Measurements from ENCODE around the gene RNF212B. TPM values are rescaled to one million over a fixed set of nuclear protein-coding genes. Genes with fewer than 3 reads are reported as not detected.
"Not testable (repeated sequence)": the region's sequence is repeated elsewhere in the genome, so short reads cannot be mapped to it uniquely, and the experiment has no call there.

RNF212B gene
- total and polyA plus RNA-seq, 2 donors (not counting 1 experiment from before 2014, with no cell fraction given), result not detected

- no peaks in the 10 kb centered on the region for H3K36me3 ChIP-seq (ENCODE audit: control insufficient read depth, insufficient read depth, low read length)
- H4K20me1 ChIP-seq (ENCODE audit: control insufficient read depth, extremely low read depth, insufficient read depth, low read length), result no peaks in the 10 kb centered on the region
- no peak overlapping the region for H3K4me3 ChIP-seq (replicated peaks in 1 of 4; ENCODE audit: control extremely low read depth in 1 of 4, insufficient read depth in 1 of 4, low read depth in 3 of 4, low read length in 4 of 4)
- H2AFZ ChIP-seq (ENCODE audit: low read length), result no peak overlapping the region
- H3K79me2 ChIP-seq (ENCODE audit: control insufficient read depth, insufficient read depth, low read length), result no peaks in the 10 kb centered on the region
- H3K9ac ChIP-seq (ENCODE audit: insufficient read depth, low read length), result no peak overlapping the region
- no peak overlapping the region for H3K27ac ChIP-seq (ENCODE audit: insufficient read depth, low read length)
- H3K4me1 ChIP-seq (ENCODE audit: control insufficient read depth, extremely low read depth, insufficient read depth, low read length), result no peaks in the 10 kb centered on the region
- no peak for TF ChIP-seq CTCF (conservative IDR thresholded peaks at IDR 0.05 in 1 of 2, IDR thresholded peaks at IDR 0.05 in 1 of 2; ENCODE audit: low read depth in 1 of 2, low read length in 2 of 2)
- TF ChIP-seq EZH2 (IDR thresholded peaks at IDR 0.05; ENCODE audit: low read length, missing control alignments), result no peak
- peaks cover 2% of the 10 kb centered on the region for H3K27me3 ChIP-seq (ENCODE audit: control insufficient read depth, insufficient read depth, low read length)
- no peak overlapping the region for H3K4me2 ChIP-seq (ENCODE audit: extremely low read depth, insufficient read depth, low read length)
- H3K9me3 ChIP-seq (ENCODE audit: control insufficient read depth, insufficient read depth, low read depth, low read length), result no peaks in the 10 kb centered on the region
- no peak for DNase-seq (ENCODE audit: low read depth in 2 of 2)
Observed at GRCh38 chr14:23258256-23258655, 20.5 kb downstream of the RNF212B start.

DNA sequence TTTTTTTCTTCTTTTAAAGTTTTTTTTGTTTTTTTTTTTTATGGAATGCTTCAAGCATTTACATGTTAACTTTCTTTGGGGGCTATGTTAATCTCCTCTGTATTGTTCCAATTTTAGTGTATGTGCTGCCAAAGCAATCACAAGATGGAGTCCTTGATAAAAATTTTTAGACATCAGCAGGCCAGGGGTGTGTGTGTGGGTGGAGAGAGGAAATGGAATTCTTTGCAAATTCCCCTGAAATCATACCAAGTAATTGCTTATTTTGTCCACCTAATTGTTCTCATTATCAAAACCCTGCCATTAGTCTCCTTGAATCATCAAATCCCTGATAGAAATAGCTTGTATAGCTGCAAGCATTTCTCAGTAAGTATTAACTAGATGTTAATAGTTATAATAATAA is 21.7 kb downstream of the RNF212B start:
- Histone ChIP-seq H3K27me3 (ENCODE audit: control insufficient read depth, insufficient read depth, low read length) (peaks cover 2% of the 10 kb centered on the region), H3K36me3 (ENCODE audit: control insufficient read depth, insufficient read depth, low read length) (no peaks in the 10 kb centered on the region), H3K79me2 (ENCODE audit: control insufficient read depth, insufficient read depth, low read length) (no peaks in the 10 kb centered on the region), H3K4me2 (ENCODE audit: extremely low read depth, insufficient read depth, low read length) (no peak overlapping the region), H3K9ac (ENCODE audit: insufficient read depth, low read length) (no peak overlapping the region), H4K20me1 (ENCODE audit: control insufficient read depth, extremely low read depth, insufficient read depth, low read length) (no peaks in the 10 kb centered on the region), H2AFZ (ENCODE audit: low read length) (no peak overlapping the region), H3K4me3 (replicated peaks in 1 of 4; ENCODE audit: control extremely low read depth in 1 of 4, insufficient read depth in 1 of 4, low read depth in 3 of 4, low read length in 4 of 4) (no peak overlapping the region), H3K27ac (ENCODE audit: insufficient read depth, low read length) (no peak overlapping the region), H3K4me1 (ENCODE audit: control insufficient read depth, extremely low read depth, insufficient read depth, low read length) (no peaks in the 10 kb centered on the region), H3K9me3 (ENCODE audit: control insufficient read depth, insufficient read depth, low read depth, low read length) (no peaks in the 10 kb centered on the region)
- no peak for DNase-seq (ENCODE audit: low read depth in 2 of 2)
- no peak for TF ChIP-seq CTCF (conservative IDR thresholded peaks at IDR 0.05 in 1 of 2, IDR thresholded peaks at IDR 0.05 in 1 of 2; ENCODE audit: low read depth in 1 of 2, low read length in 2 of 2)
- no peak for TF ChIP-seq EZH2 (IDR thresholded peaks at IDR 0.05; ENCODE audit: low read length, missing control alignments)

- H3K79me2 ChIP-seq (ENCODE audit: control insufficient read depth, insufficient read depth, low read length); H2AFZ ChIP-seq (ENCODE audit: low read length); H3K4me1 ChIP-seq (ENCODE audit: control insufficient read depth, extremely low read depth, insufficient read depth, low read length); H4K20me1 ChIP-seq (ENCODE audit: control insufficient read depth, extremely low read depth, insufficient read depth, low read length); DNase-seq (ENCODE audit: low read depth in 2 of 2); H3K36me3 ChIP-seq (ENCODE audit: control insufficient read depth, insufficient read depth, low read length); H3K9me3 ChIP-seq (ENCODE audit: control insufficient read depth, insufficient read depth, low read depth, low read length); H3K4me3 ChIP-seq (replicated peaks in 1 of 4; ENCODE audit: control extremely low read depth in 1 of 4, insufficient read depth in 1 of 4, low read depth in 3 of 4, low read length in 4 of 4); H3K4me2 ChIP-seq (ENCODE audit: extremely low read depth, insufficient read depth, low read length); H3K9ac ChIP-seq (ENCODE audit: insufficient read depth, low read length); H3K27me3 ChIP-seq (ENCODE audit: control insufficient read depth, insufficient read depth, low read length); H3K27ac ChIP-seq (ENCODE audit: insufficient read depth, low read length): not testable (repeated sequence)
Observed at GRCh38 chr14:23260849-23261248, 23.1 kb downstream of the RNF212B start.

Data from fibroblast of lung (primary cell).